Activated T-cell treated with anti-CD3 and anti-CD28 coated beads for 24 hours (primary cell): Measurements from ENCODE around the gene ZNF423.

Experiments
- DNase-seq: peaks from one replicate; pipeline ENCODE4 v3.0.0-alpha.2; 2020; ENCODE audit warnings: low read depth

Gene ZNF423

DNA sequence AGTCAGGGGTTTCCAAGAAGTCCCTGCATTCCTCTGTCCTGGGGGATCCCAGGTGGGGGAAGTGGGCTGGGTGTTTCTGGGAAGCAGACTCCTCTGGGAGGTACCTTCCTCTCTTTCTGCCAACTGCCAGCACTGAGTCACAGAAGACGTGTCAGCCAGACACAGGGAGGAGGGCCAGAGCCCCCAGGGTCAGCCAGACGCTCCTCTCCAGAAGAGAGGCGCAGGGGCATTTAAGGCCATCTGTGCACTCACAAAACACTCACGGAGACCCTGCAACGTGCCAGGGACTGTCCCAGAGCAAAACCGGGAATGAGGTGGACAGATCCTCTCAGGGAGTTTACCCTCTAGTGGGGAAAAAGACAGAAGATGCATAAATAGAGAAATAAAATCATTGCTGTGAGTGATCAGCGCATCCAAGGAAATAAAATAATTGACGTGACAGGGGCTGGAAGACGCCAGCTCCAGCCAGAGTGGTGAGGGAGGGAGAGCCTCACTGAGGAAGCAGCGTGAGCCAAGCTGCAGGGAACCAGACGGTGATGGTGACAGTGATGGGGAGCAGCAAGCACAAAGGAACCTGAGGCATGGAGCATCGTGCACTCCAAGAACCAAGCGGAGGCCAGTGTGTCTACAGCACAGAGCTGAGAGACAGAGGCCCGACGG lies 105.4 kb downstream of the ZNF423 start:
- DNase-seq = no peak

DNA sequence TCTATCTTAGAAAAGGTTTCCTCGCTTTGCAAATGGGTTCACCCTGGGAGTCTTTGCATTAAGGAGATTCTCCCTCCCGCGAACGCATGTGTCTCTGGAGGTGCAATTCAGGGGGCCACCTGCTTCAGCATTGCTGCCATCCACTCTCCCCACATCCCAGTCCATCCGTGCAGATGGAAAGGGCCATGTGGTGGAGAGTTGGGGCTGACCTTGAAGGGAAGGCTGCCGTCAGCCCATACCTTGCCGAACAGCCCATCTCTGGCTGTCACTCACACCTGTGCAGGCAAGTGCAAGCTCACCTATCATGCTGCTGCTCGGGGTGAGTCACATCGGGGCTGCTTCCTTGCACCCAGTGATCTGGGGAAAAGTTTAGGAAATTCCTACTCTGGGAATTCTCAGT lies 106.1 kb downstream of the ZNF423 start:
- DNase-seq = no peak

DNA sequence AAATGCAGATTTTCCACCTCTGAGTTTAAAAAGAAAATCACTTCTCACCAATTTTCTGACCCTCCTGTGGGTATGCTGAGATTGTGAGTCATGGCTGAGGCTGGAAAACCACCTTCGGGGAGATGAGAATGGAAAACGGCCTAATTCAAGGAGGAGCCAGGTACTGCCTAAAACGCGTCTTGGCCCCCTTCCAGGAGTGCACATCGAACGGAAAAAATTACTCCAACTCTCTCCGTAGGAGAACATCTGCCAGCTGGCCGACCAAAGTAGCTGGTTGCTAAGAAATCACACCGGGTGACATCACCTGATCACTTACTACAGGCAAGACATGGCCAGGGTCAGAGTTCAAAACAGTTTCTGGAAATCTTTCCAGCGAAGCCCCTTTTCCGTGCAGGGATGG lies 107.6 kb downstream of the ZNF423 start:
- no peak for DNase-seq

DNA sequence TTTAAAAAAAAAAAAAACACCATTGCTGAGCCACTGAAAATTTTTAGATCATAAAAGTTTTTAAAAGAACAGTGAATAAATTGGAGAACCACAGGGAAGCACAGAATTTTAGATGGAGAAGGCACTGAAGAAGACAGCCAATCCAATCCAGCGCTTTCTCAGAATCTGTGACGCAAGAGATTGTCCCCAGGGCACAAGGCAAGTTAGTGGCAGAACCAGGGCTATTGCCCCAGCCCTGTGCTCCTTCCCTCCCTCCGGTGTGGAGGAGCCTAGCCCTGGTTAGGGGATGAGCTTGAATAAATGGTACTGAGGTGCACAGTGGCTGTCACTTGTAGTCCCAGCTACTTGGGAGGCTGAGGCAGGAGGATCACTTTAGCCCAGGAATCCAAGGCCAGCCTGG lies 108.3 kb downstream of the ZNF423 start:
- no peak for DNase-seq

DNA sequence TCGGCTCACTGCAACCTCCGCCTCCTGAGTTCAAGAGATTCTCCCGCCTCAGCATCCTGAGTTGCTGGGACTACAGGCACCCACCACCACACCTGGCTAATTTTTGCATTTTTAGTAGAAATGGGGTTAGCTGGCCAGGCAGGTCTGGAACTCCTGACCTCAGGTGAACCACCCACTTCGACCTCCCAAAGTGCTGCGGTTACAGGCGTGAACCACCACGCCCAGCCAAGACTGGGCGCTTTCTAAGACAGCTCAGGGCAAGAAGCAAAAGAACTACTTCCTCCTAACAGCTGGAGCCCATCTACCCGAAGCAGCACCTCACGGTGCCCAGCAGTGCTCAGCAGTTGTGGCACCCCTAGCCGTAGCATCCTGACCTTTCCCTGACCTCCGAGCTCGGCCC lies 109.4 kb downstream of the ZNF423 start:
- DNase-seq = no peak

DNA sequence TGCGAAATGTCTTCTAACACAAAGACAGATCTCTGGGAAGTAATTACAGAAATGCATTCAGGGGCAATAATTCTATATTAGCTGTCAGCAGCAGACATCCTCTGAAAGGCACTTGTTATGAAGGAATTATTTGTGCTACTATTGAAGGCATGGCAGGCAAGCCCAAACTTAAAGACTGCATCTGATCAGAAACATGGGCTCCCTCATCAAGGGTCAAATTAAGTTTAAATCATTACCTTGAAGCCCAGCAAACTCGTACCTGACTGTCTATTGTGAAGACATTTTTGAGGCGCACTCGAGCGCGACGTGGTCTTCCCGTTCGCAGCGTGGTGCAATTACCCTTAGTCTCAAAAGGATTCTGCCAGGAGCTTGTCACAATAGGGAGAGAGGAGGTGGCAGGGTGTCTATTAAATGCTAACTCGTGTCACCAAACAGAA lies 110.6 kb downstream of the ZNF423 start:
- no peak for DNase-seq

DNA sequence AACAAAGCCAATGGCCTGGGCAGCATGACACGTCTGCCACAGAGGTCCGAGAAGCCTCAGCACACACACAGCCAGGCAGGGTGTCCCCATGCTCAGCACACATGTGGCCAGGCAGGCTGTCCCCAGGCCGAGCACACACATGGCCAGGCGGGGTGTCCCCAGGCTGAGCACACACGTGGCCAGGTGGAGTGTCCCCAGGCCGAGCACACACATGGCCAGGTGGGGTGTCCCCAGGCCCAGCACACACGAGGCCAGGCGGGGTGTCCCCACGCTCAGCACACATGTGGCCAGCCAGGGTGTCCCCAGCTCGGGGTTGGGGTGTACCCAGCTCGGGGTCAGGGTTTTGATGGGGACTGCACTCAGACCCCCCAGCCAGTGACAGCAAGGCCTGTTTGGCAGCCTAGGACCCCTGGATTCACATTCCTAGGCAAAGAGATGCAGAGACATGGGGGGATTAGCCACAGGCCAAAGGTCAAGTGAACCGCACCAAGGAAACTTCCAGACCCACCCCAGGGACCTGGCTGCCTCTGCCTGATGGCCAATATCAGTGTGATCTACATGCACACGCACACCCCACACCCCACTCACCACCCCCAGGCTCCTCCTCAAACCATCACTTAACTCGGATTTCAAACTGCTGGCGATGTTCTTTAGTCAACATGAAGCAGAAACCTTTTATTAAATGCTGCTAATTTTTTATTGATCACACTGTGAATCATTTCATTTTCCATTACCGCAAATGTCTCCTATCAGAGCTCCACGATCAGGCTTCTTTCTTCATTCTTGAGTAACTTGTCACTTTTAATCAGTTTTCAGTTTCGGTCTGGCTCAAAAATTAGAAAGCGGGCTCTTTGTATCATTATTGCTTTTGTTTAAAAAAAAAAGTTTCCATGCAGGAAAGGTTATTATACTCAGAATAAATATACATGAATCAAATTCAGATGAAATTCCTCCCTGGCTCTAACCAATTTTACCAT lies 111.4 kb downstream of the ZNF423 start:
- no peak for DNase-seq

DNA sequence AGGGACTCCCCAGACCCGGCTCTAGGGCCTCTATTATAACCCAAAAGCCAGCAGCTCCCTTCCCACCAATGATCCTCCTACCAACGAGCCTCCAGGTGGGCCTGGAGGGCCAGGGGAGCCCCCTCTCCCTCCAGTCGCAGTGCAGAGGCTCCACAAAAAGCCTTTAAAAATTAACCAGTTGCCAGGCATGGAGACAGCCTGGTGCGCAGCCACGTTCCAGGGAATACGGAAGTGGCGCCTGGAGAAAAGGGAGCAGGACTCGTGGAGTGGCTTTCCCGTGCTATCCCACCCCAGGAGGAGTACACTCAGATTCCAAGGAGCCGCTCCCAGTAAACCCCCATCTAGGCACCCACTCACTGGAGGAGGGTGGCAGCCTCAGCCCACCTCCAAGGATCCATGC lies 112.3 kb downstream of the ZNF423 start:
- DNase-seq = no peak

DNA sequence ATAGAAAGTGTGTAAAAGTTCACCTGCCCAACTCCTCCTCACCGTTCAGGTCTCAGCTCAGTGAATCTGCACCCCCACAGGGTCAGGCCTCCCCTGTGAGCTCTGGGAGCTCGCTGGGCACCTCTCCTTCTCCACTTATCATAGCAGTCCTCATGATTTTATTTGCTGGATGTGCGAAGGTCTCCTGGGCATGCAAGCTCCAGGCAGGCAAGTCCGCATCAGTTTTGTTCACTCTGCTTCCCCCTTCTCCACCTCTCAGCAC lies 112.8 kb downstream of the ZNF423 start:
- no peak for DNase-seq

DNA sequence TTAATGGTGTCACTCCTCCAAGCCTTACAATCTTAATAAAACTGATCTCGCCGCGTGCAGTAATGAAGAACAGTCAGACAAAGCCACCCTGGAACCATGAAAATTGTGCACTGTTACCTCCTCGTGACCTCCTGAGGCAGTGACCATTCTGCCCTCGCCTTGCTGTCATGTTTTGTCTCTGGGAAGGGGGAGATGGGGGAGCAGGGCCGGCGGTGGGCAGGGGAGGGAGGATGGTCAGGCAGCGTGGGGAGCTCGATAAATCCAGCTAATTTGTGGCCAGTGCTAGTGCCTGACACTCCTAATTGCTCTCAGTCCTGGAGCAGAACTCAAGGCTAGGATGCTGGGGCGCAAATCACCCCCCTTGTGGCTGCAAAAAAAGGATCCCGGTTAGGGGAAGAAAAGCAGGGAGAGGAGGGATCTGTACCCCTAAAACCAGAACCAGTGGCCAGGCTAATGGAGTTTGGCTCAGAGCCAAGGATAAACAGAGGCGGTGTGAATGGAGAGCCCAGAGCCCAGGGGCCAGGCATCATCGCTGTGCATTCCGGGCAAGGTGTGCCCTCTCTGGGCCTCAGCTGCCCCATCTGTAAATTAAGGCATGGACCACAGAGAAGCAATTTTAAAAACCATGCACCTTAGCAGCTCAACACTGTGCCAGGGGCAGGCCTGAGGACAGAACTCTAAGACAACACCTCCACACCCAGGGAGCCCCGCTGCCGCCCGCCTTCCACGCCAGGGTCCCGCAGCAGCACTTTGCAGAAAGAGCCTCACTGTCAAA lies 113.3 kb downstream of the ZNF423 start:
- DNase-seq = no peak

DNA sequence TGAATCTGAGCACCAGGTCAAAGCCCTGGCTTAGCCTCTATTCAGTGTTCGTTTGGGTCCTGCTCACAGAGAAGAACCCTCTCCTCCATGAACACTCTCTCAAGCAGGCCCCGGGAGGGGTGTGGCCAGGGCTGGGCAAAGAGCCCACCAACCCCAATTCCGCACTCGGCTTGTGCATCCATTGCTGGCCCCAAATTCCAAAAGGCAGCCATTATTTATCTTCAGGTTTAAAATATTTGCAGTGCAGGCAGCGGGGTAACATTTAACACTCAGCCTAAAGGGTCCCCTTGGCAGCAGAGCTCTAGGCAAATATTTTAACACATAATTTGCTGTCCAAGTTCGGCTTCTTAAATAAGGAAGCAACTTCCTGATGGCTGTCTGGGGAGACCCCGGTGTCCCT lies 115.7 kb downstream of the ZNF423 start:
- DNase-seq = no peak

DNA sequence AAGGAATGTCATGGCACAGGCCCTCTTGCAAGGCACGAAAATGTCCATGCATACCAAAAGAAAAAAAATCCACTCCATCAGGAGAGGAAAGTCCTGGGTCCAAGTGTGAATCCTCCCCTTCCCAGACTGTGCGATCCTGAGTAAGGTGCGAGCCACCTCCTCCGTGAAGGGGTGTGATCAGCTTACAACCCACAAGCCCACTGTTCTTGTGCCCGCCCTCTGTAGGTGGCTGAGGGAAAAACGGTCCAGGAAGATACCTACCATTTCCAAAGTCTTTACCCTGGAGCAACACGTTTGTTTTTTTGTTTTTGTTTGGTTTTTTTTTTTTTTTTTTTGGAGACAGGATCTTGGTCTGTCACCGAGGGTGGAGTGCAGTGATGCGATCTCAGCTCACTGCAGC lies 116.5 kb downstream of the ZNF423 start:
- no peak for DNase-seq

DNA sequence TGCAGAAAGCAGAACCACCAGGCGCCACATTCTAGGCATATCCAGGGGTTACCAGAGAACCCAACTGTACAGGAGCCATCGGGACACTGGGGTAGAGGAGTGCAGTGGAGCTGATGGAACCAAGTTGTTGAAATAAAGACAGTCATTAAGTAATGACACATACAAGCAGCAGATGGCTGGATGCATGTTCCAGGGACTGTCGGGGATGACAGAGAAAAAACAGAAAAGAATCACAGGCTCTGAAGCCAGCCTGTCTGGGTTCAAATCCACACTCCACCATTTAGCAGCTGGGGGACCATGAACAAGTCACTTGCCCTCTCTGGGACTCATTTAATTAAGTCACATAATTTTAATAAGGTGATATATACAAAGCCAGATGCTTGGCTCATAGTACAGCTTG lies 117.1 kb downstream of the ZNF423 start:
- DNase-seq = no peak

DNA sequence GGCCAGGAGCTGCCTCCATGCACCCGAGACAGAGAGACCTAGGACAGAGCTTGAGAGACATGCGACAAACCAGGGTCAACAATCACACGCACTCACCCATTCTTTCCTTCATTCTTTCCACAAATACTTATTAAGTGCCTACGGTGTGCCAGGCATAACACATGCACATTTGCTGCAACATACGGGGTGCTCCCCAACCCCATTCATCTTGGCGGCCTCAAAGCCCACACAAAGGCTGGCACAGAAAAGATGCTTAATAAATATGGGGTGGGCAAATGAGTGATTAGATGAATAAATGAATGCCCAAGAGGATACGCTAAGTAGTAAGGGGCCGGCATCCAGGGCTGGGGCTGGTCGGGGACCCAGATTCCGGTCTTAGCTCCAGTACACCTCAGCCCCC lies 117.9 kb downstream of the ZNF423 start:
- DNase-seq = no peak

DNA sequence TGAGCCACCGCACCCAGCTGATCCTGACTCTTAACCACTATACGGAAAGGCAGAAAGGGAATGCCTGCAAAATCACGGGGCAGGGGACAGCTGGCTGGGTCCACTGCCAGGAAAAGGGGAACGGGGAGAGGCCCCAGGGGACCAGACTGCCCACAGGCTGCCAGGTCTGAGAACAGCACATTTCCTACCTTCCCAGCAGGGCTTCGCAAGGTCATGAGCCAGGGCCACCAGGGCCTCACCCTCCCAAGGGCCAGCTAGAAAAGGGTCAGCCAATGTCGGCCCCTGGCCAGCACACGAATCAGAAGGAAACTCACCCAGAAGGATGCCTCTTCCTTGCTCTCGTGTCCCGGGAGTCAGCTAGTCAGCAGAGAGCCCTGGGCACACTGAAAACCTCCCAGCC lies 118.4 kb downstream of the ZNF423 start:
- DNase-seq = no peak

DNA sequence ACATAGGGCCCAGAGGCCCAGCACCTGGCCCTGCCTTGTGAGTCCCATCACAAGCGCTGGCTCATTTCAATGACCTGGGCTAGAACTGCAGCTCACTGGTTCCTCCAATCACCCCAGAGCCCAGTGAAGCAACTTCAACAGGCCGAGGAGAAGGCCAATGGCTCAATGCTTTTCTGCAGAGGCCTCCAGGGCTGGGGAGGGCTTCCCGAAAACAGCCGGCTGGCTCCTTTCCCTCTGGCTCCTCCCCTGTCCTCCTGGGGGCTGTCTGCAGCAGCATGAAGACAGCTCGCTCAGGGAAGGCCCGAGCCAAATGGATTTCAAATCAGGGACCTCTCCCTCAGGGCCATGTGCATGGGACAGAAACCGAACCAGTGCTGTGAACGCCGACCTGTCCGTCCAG lies 121.6 kb downstream of the ZNF423 start:
- DNase-seq = no peak

DNA sequence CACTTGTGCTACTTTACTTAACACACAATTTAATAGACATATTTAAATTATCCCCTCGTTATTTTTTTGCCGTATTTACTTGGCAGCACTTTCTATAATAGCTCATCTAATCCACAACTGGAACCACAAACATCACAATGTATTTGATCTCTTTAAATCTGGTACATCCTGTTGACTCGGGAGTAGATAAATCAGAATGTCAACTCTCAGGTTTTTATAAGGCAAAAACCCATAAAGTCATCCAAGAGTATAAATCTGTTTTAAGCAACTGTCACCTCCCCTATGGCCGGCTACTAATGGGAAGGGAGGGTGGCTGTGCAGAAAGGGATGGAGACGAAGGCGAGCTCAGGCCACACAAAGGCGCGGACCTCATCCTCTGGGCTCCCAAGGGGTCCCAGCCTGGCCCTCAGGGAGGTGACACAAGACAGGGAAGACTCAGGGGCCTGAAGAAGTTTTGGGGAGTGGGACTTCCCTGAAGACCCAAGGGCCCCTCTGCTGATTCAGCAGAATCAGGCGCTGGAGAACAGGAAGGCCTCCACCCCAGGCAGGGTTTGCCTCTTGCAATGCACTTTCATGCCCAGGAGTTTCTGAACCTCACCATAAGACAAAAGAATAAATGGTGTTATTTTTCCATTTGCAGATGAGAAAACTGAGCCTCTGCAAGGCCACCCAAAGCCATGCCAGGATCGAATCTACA lies 122.5 kb downstream of the ZNF423 start:
- no peak for DNase-seq

DNA sequence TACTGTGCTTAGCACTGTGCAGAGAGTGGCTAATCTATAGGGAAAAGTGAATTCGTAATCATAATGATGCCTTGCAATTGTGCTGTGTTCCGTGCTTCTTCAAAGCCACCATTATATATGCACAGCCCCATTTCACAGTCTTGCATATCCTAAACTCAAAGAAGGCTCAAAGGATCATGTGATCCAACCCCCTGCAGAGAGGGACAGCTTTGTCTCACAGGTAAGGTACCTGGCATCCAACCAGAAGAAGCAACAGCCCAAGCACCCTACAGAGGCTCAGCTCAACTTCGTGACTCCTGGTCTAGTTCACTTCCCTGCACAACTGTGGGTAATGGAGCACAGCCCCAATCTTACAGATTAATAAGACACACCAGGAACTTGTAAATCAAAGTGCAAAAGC lies 124.0 kb downstream of the ZNF423 start:
- no peak for DNase-seq

DNA sequence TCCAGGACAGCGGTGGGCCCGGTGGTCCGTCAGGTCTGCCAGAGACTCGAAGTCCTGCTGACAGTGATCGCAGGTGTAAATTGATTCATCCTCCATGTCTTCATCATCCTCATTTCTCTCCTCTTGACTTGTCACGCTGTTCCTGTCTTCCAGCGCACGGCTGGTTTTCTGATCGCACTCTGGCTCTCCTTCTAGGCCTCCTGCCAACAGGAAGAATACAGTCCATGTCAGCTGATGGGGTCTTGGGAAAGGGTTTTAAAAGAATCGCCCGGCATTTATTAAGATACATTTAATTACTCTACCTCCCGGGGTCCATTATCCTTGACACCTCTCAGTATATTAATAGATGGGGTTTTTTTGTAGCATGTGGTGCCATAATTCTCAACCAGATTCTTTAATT lies 125.1 kb downstream of the ZNF423 start:
- no peak for DNase-seq

DNA sequence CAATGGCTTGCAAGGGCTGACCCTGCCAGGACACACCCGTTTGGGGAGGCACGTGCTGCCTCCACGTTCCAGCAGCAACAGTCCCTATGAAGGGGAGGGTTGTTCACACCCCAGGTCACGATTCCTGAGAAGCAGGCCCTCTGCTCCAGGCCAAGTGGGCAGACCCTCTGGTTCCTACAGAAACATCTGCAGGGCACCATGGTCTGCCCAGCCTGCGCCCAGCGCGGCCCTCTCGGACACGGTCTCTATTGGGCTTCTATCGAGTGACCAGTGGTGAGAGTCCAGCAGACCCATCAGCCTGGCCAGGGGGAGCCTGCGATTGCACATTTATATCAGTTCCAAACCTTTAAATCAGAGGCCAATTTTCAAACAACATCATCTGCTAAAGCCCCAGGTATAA lies 128.3 kb downstream of the ZNF423 start:
- no peak for DNase-seq

DNA sequence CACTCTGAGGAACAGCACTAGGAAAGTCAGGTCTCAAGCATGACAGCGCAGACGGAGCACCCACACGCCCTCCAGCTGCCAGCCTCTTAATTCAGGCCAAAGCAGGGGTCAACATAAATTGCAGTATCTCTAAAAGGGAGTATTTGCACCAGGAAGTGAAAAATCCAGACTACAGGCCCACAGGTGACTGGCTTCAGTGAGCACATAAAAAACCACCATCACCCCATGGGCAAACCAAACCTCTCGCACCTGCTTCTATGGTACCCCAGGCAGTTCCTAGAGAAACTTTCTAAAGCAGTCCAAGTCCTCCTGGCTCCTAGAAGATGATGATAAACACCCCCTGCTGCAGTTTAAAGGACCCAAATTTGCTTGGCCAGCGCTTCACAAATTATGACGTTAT lies 129.8 kb downstream of the ZNF423 start:
- DNase-seq = no peak

DNA sequence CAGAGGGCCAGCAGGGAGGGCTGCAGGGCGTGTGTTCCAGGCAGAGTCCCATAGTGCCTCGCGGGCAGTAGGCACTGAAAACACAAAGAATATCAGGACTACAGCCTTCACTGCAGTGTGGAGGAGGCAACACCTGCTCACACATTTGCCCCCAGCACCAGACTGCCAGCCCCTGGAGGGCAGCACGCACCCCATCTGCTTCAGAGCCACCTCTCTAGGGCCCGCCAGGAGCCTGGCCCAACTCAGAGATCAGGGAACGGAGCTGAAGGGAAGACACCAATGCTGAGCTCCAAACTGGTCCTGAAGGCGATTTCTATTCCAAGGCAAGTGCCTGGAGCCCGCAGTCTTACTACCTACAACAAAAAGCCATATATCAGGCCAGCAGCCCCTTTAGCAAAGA lies 130.3 kb downstream of the ZNF423 start:
- no peak for DNase-seq
